Breast epithelium (tissue), 4 donors: ENCODE measurements around the gene LCN6. TPM values are rescaled to one million over a fixed set of nuclear protein-coding genes. Genes with fewer than 3 reads are reported as not detected.

Source experiments
- DNase-seq, 2 donors: peaks; one replicate each; pipeline ENCODE4 v3.0.0-alpha.2; 2019; ENCODE audit warnings: low spot score in 2 of 2
- H3K27ac ChIP-seq, 2 donors: fragments of 200-600 bp; sonication (generic) in 1 of 2; one replicate each; pipeline ENCODE4 v1.5.1; 2016 to 2019; ENCODE audit warnings: mild to moderate bottlenecking in 1 of 2
- H3K27me3 ChIP-seq, 2 donors: fragments of 200-600 bp; sonication (generic) in 1 of 2; one replicate each; pipeline versions ENCODE4 v1.5.1 to v1.6.0; 2017 to 2019; ENCODE audit warnings: control low read depth in 1 of 2, mild to moderate bottlenecking in 1 of 2
- H3K36me3 ChIP-seq: fragments of 200-600 bp; one replicate; pipeline ENCODE4 v1.5.1; 2019
- H3K4me1 ChIP-seq, 2 donors: fragments of 200-600 bp; sonication (generic); one replicate each; pipeline ENCODE4 v1.5.1; 2016 to 2019; ENCODE audit warnings: control low read depth in 1 of 2
- H3K4me3 ChIP-seq, 3 donors: fragments of 200-600 bp; sonication (generic); 1 replicate in 2 of 3; 2 replicates in 1 of 3; pipeline ENCODE4 v1.5.1; 2016 to 2019; ENCODE audit warnings: mild to moderate bottlenecking in 3 of 3, moderate library complexity in 2 of 3
- H3K9me3 ChIP-seq, 2 donors: fragments of 200-600 bp; sonication (generic) in 1 of 2; one replicate each; pipeline ENCODE4 v1.5.1; 2016 to 2019; ENCODE audit warnings: control low read depth in 1 of 2
- CTCF ChIP-seq, 3 donors: fragments of 450-650 bp; IDR thresholded peaks; one replicate each; pipeline ENCODE4 v1.5.1; 2016 to 2017; ENCODE audit warnings: antibody characterized with exemption in 3 of 3, mild to moderate bottlenecking in 3 of 3, moderate library complexity in 3 of 3
- POLR2A ChIP-seq: fragments of 450-650 bp; IDR thresholded peaks from one replicate; pipeline ENCODE4 v1.6.1; 2016; ENCODE audit warnings: antibody characterized with exemption, mild to moderate bottlenecking, moderate library complexity
- POLR2AphosphoS5 ChIP-seq, 3 donors: sonication (generic); formaldehyde crosslinking; IDR thresholded peaks; one replicate each; pipeline ENCODE4 v1.6.1; 2017; ENCODE audit warnings: antibody characterized with exemption in 3 of 3
- intact Hi-C: fragments of 100-400 bp; cut with DNase I; formaldehyde crosslinking; loops from one replicate; pipeline ENCODE4 v1.15.1; 2023; ENCODE audit warnings: low total_unique reads
- total RNA-seq, 3 donors: library from RNA; depleted of rRNA; stranded (reverse); fragments of >200 nt; gene quantifications; one replicate each; pipeline ENCODE4 v1.1.0, GENCODE V29; 2016

LCN6 gene
- total RNA-seq, 3 donors from 2014 or later = 4.1 to 12.2 (median 9.5) TPM

GRCh38 chr9:136759436-136760325 is 11.4 kb upstream of the LCN6 start:
- H3K4me1 ChIP-seq = no peaks in the 10 kb centered on the region
- no peaks in the 10 kb centered on the region for H3K36me3 ChIP-seq
- H3K27ac ChIP-seq = no peak overlapping the region
- TF ChIP-seq POLR2A (no peak), POLR2AphosphoS5 (IDR thresholded peaks at IDR 0.05) (no peak), CTCF (IDR thresholded peaks at IDR 0.05) (no peak)
- H3K9me3 ChIP-seq = peaks cover 0 to 9% of the 10 kb centered on the region in 2 donors
- no peak overlapping the region for H3K4me3 ChIP-seq
- no peak for DNase-seq
- intact Hi-C loops = no loop called here
- peaks cover 0 to 17% of the 10 kb centered on the region in 2 donors for H3K27me3 ChIP-seq

- Histone ChIP-seq H3K9me3 (peaks cover 0 to 9% of the 10 kb centered on the region in 2 donors), H3K4me1 (no peaks in the 10 kb centered on the region), H3K36me3 (no peaks in the 10 kb centered on the region), H3K27ac (no peak overlapping the region), H3K27me3 (peaks cover 0 to 13% of the 10 kb centered on the region in 2 donors), H3K4me3 (no peak overlapping the region)
- intact Hi-C loops = no loop called here
- no peak for DNase-seq
- TF ChIP-seq CTCF (IDR thresholded peaks at IDR 0.05) (no peak), POLR2AphosphoS5 (IDR thresholded peaks at IDR 0.05) (no peak), POLR2A (no peak)
Measured at GRCh38 chr9:136759001-136759400, 10.7 kb upstream of the LCN6 start.

- intact Hi-C loops = no loop called here
- H3K27ac ChIP-seq = no peak overlapping the region
- H3K4me1 ChIP-seq = no peaks in the 10 kb centered on the region
- peaks cover 0 to 4% of the 10 kb centered on the region in 2 donors for H3K27me3 ChIP-seq
- TF ChIP-seq CTCF (IDR thresholded peaks at IDR 0.05) = no peak
- TF ChIP-seq POLR2AphosphoS5 (IDR thresholded peaks at IDR 0.05) = no peak
- no peak for TF ChIP-seq POLR2A
- no peak for DNase-seq
- no peaks in the 10 kb centered on the region for H3K36me3 ChIP-seq
- H3K4me3 ChIP-seq = peak overlapping the region in 2 of 3 donors; percentile 7 to 43
- H3K9me3 ChIP-seq = peaks cover 0 to 14% of the 10 kb centered on the region in 2 donors
Measured at GRCh38 chr9:136757751-136758140, 9.4 kb upstream of the LCN6 start.

- intact Hi-C loops = no loop called here
Measured at GRCh38 chr9:136757328-136757727, 9.0 kb upstream of the LCN6 start.

More at GRCh38 chr9:136757328-136757727, 9.0 kb upstream of the LCN6 start:
- H3K27me3 ChIP-seq = peaks cover 0 to 4% of the 10 kb centered on the region in 2 donors
- no peaks in the 10 kb centered on the region for H3K36me3 ChIP-seq
- TF ChIP-seq POLR2AphosphoS5 (IDR thresholded peaks at IDR 0.05) = no peak
- TF ChIP-seq CTCF (IDR thresholded peaks at IDR 0.05) = no peak
- TF ChIP-seq POLR2A = no peak
- no peak overlapping the region for H3K27ac ChIP-seq
- H3K9me3 ChIP-seq = peaks cover 2 to 14% of the 10 kb centered on the region in 2 donors
- H3K4me3 ChIP-seq = peak overlapping the region in 2 of 3 donors; percentile 7 to 43
- no peak for DNase-seq
- no peaks in the 10 kb centered on the region for H3K4me1 ChIP-seq
